ENCODE measurements around the gene CCDC106. TPM values are rescaled to one million over a fixed set of nuclear protein-coding genes. Genes with fewer than 3 reads are reported as not detected.

Gene CCDC106
- total RNA-seq, 1 experiment from 2014 or later: 47.8 TPM

GRCh38 chr19:55600662-55601028 is 47.4 kb upstream of the CCDC106 start:
- H3K27ac ChIP-seq (ENCODE audit: low read length): peak overlapping the region; percentile 81
- intact Hi-C loops (cut with micrococcal nuclease; ENCODE audit: unreplicated experiment) (no loop called here), in situ Hi-C loops (cut with HindIII; ENCODE audit: low pct_unique_long_range_greater_than_20kb, low sequenced_read_pairs) (no loop called here)
- ChIA-PET CTCF (no interaction called here), POLR2A (no interaction called here)
- BruUV-seq (replicated peaks): no TSS peak
- peak overlapping the region; percentile 64 to 79 for H3K4me3 ChIP-seq (ENCODE audit: low read depth in 2 of 2, low read length in 2 of 2)
- TF ChIP-seq TCF7L2 (IDR thresholded peaks at IDR 0.05; ENCODE audit: low read depth, low read length) (no peak), POLR2AphosphoS5 (IDR thresholded peaks at IDR 0.05; ENCODE audit: low read depth, low read length) (no peak), CTCF (IDR thresholded peaks at IDR 0.05) (no peak), SIN3A (IDR thresholded peaks at IDR 0.05; ENCODE audit: borderline replicate concordance, insufficient read depth, low read depth, low read length) (no peak)
- TF ChIP-seq, protein P1, sequence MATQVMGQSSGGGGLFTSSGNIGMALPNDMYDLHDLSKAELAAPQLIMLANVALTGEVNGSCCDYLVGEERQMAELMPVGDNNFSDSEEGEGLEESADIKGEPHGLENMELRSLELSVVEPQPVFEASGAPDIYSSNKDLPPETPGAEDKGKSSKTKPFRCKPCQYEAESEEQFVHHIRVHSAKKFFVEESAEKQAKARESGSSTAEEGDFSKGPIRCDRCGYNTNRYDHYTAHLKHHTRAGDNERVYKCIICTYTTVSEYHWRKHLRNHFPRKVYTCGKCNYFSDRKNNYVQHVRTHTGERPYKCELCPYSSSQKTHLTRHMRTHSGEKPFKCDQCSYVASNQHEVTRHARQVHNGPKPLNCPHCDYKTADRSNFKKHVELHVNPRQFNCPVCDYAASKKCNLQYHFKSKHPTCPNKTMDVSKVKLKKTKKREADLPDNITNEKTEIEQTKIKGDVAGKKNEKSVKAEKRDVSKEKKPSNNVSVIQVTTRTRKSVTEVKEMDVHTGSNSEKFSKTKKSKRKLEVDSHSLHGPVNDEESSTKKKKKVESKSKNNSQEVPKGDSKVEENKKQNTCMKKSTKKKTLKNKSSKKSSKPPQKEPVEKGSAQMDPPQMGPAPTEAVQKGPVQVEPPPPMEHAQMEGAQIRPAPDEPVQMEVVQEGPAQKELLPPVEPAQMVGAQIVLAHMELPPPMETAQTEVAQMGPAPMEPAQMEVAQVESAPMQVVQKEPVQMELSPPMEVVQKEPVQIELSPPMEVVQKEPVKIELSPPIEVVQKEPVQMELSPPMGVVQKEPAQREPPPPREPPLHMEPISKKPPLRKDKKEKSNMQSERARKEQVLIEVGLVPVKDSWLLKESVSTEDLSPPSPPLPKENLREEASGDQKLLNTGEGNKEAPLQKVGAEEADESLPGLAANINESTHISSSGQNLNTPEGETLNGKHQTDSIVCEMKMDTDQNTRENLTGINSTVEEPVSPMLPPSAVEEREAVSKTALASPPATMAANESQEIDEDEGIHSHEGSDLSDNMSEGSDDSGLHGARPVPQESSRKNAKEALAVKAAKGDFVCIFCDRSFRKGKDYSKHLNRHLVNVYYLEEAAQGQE (IDR thresholded peaks at IDR 0.05; ENCODE audit: insufficient read depth in 1 of 2, low read depth in 2 of 2, low read length in 1 of 2): no peak
- ATAC-seq: no peak
- no peaks in the 10 kb centered on the region for H3K27me3 ChIP-seq (ENCODE audit: control insufficient read depth, insufficient read depth, low read length)
- H3K36me3 ChIP-seq (ENCODE audit: control insufficient read depth, insufficient read depth, low read length): no peaks in the 10 kb centered on the region; the same call in 1 of the 2 replicates
- DNase-seq (ENCODE audit: low read depth, low spot score): no peak
- peaks cover 14% of the 10 kb centered on the region for H3K4me1 ChIP-seq (ENCODE audit: control insufficient read depth, insufficient read depth, low read length)
- H3K9me3 ChIP-seq (ENCODE audit: control insufficient read depth, insufficient read depth, low read depth, low read length): no peaks in the 10 kb centered on the region

DNA sequence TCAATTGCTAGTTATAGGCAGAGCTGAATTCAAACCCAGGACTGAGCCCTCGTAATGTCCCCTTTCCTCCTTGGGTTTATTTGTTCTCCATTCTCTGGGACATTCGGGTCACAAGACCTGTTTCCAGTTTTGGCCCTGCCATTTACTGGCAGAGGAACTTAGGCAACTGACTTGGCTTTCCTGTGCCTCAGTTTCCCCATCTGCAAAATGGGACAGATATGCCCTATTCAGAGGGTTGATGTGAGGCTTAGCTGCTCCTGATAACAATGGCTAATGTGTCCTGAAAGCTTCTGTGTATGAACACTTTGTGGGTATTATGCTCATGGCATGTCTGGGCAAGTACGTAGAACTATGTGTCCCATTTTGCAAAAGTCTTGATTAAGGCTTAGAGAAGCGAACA is 46.9 kb upstream of the CCDC106 start:
- Histone ChIP-seq H3K27ac (ENCODE audit: low read length) (peak overlapping the region; percentile 81), H3K4me3 (ENCODE audit: low read depth in 2 of 2, low read length in 2 of 2) (peak overlapping the region; percentile 64 to 79), H3K27me3 (ENCODE audit: control insufficient read depth, insufficient read depth, low read length) (no peaks in the 10 kb centered on the region), H3K4me1 (ENCODE audit: control insufficient read depth, insufficient read depth, low read length) (peaks cover 14% of the 10 kb centered on the region), H3K9me3 (ENCODE audit: control insufficient read depth, insufficient read depth, low read depth, low read length) (no peaks in the 10 kb centered on the region), H3K36me3 (ENCODE audit: control insufficient read depth, insufficient read depth, low read length) (no peaks in the 10 kb centered on the region; the same call in 1 of the 2 replicates)
- TF ChIP-seq CTCF (IDR thresholded peaks at IDR 0.05): no peak
- no peak for TF ChIP-seq POLR2AphosphoS5 (IDR thresholded peaks at IDR 0.05; ENCODE audit: low read depth, low read length)
- no peak for TF ChIP-seq TCF7L2 (IDR thresholded peaks at IDR 0.05; ENCODE audit: low read depth, low read length)
- no peak for TF ChIP-seq SIN3A (IDR thresholded peaks at IDR 0.05; ENCODE audit: borderline replicate concordance, insufficient read depth, low read depth, low read length)
- TF ChIP-seq, protein P1 (IDR thresholded peaks at IDR 0.05; ENCODE audit: insufficient read depth in 1 of 2, low read depth in 2 of 2, low read length in 1 of 2): no peak
- intact Hi-C loops (cut with micrococcal nuclease; ENCODE audit: unreplicated experiment) (no loop called here), in situ Hi-C loops (cut with HindIII; ENCODE audit: low pct_unique_long_range_greater_than_20kb, low sequenced_read_pairs) (no loop called here)
- ChIA-PET CTCF (no interaction called here), POLR2A (no interaction called here)
- ATAC-seq (no peak), DNase-seq (ENCODE audit: low read depth, low spot score) (no peak)
- TSS peak; percentile 63 for BruUV-seq (replicated peaks)
